ENCODE results near the gene ENTHD1. TPM values are rescaled to one million over a fixed set of nuclear protein-coding genes. Genes with fewer than 3 reads are reported as not detected.

Gene ENTHD1
- total RNA-seq, 4 donors from 2014 or later, result 0.42 to 3.3 (median 1.8) TPM

DNA sequence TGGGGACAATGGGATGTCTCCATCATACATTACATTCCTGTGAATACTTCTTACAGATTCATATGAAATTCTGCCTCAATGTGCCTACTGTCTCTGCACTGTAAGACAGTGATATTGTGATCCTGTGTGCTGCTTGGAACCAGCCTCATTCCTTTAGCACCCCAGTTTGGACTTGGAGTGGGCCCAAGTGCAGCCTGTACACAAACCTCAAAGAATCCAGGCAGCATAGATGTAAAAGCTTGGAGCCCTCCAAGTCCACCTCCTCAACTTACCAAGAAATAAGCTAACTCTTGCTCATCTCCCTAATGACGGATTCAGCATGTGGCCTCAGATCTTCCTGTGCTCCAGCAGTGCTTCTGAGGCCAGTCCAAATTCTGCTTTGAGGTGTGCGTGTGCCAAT is 31.7 kb upstream of the ENTHD1 start:
- Histone ChIP-seq H3K36me3 (no peaks in the 10 kb centered on the region), H3K4me3 (no peak overlapping the region), H3K9me3 (no peaks in the 10 kb centered on the region), H3K4me1 (no peaks in the 10 kb centered on the region), H3K27ac (no peak overlapping the region), H3K27me3 (peaks cover 0 to 6% of the 10 kb centered on the region in 2 donors)
- DNase-seq (ENCODE audit: low spot score in 2 of 2), result no peak
- WGBS, 2 donors, result 87 to 95% methylated on average over 2 of the region's 2 CpGs
- no peak for TF ChIP-seq EP300 (IDR thresholded peaks at IDR 0.05)
- no peak for TF ChIP-seq POLR2A (IDR thresholded peaks at IDR 0.05)
- TF ChIP-seq, protein P1, sequence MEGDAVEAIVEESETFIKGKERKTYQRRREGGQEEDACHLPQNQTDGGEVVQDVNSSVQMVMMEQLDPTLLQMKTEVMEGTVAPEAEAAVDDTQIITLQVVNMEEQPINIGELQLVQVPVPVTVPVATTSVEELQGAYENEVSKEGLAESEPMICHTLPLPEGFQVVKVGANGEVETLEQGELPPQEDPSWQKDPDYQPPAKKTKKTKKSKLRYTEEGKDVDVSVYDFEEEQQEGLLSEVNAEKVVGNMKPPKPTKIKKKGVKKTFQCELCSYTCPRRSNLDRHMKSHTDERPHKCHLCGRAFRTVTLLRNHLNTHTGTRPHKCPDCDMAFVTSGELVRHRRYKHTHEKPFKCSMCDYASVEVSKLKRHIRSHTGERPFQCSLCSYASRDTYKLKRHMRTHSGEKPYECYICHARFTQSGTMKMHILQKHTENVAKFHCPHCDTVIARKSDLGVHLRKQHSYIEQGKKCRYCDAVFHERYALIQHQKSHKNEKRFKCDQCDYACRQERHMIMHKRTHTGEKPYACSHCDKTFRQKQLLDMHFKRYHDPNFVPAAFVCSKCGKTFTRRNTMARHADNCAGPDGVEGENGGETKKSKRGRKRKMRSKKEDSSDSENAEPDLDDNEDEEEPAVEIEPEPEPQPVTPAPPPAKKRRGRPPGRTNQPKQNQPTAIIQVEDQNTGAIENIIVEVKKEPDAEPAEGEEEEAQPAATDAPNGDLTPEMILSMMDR (IDR thresholded peaks at IDR 0.05), result no peak

DNA sequence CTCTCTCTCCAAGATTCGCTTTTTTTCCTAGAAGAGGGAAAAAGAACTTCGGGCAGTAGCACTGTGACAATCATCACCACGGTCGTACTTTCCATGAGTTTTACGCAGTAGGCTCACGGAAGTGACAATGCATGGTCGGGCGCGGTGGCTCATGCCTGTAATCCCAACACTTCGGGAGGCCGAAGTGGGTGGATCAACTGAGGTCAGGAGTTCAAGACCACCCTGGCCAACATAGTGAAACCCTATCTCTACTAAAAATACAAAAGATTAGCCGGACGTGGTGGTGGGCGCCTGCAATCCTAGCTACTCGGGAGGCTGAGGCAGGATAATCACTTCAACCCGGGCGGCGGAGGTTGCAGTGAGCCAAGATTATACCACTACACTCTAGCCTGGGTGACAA is 30.7 kb upstream of the ENTHD1 start:
- WGBS, 2 donors, result 90 to 91% methylated on average over 18 of the region's 18 CpGs
- no peak for TF ChIP-seq POLR2A (IDR thresholded peaks at IDR 0.05)
- no peak for TF ChIP-seq EP300 (IDR thresholded peaks at IDR 0.05)
- TF ChIP-seq, protein P1 (IDR thresholded peaks at IDR 0.05), result no peak

DNA sequence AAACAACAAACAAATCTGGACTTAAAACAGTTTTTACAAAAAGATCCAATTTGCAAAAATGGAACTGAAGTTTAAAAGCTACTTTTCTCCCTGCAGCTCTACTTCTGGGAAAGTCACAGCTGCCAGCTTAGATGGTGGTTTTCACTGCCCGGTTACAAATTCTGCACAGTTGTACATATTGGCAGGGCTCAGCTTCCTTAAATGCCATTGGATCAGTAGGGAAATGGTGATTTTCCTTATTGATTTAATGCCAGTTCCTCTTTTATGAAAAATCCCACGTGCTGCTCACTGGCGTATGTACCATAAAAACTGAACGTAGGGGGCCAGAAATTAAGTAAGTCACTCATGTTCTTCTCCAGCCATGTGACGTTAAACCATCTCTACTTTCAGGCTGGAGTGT is 30.1 kb upstream of the ENTHD1 start:
- no peak for TF ChIP-seq POLR2A (IDR thresholded peaks at IDR 0.05)
- no peak for TF ChIP-seq EP300 (IDR thresholded peaks at IDR 0.05)
- TF ChIP-seq, protein P1 (IDR thresholded peaks at IDR 0.05), result no peak
- Histone ChIP-seq H3K36me3 (no peaks in the 10 kb centered on the region), H3K4me1 (peaks cover 0 to 4% (median 3%) of the 10 kb centered on the region in 4 donors), H3K9me3 (no peaks in the 10 kb centered on the region), H3K27ac (no peak overlapping the region), H3K27me3 (peaks cover 0 to 6% of the 10 kb centered on the region in 2 donors), H3K4me3 (no peak overlapping the region)
- DNase-seq (ENCODE audit: low spot score in 2 of 2), result no peak
- WGBS, 2 donors, result 41 to 65% methylated on average over 5 of the region's 5 CpGs

More for the DNA sequence above, 30.7 kb upstream of the ENTHD1 start:
- DNase-seq (ENCODE audit: low spot score in 2 of 2), result no peak
- Histone ChIP-seq H3K36me3 (no peaks in the 10 kb centered on the region), H3K4me1 (no peaks in the 10 kb centered on the region), H3K9me3 (no peaks in the 10 kb centered on the region), H3K27ac (no peak overlapping the region), H3K27me3 (peaks cover 0 to 6% of the 10 kb centered on the region in 2 donors), H3K4me3 (no peak overlapping the region)

DNA sequence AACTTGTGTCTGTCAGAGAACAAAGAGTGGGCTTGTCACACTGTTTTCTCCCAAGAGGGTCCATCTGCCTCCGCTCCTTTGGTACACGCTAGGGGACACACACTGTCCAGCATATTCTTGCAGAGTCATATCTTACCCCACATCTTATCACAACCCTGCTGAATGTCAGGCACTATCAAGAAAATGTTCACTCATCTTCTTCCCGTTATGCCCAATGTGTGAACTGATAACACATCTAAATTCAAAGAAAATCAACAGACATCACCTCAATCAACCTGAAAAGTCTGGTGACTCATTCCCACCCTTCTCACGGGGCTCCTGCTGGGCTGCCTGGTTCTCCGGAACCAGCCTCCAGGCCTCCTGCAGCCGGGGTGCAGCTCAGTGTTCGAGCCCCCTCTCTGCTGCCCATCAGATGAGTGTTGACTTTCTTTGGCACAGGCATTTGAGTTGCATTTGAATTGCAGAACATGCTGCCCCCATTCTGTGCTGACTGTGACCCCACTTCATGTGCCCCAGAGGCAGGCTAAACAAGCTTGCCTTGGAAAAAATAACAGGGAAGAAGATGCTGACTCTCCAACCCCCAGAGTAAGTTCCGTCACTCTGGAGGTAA is 26.7 kb upstream of the ENTHD1 start:
- DNase-seq (ENCODE audit: low spot score in 2 of 2), result no peak
- no peak overlapping the region for H3K27ac ChIP-seq
- peaks cover 0 to 3% of the 10 kb centered on the region in 2 donors for H3K27me3 ChIP-seq
- no peaks in the 10 kb centered on the region for H3K36me3 ChIP-seq
- peaks cover 0 to 26% (median 9%) of the 10 kb centered on the region in 4 donors for H3K4me1 ChIP-seq
- no peaks in the 10 kb centered on the region for H3K9me3 ChIP-seq
- TF ChIP-seq EP300 (IDR thresholded peaks at IDR 0.05) (no peak), POLR2A (IDR thresholded peaks at IDR 0.05) (no peak)
- TF ChIP-seq, protein P1 (IDR thresholded peaks at IDR 0.05), result no peak
- H3K4me3 ChIP-seq, result no peak overlapping the region
- WGBS, 2 donors, result 88 to 92% methylated on average over 8 of the region's 8 CpGs

DNA sequence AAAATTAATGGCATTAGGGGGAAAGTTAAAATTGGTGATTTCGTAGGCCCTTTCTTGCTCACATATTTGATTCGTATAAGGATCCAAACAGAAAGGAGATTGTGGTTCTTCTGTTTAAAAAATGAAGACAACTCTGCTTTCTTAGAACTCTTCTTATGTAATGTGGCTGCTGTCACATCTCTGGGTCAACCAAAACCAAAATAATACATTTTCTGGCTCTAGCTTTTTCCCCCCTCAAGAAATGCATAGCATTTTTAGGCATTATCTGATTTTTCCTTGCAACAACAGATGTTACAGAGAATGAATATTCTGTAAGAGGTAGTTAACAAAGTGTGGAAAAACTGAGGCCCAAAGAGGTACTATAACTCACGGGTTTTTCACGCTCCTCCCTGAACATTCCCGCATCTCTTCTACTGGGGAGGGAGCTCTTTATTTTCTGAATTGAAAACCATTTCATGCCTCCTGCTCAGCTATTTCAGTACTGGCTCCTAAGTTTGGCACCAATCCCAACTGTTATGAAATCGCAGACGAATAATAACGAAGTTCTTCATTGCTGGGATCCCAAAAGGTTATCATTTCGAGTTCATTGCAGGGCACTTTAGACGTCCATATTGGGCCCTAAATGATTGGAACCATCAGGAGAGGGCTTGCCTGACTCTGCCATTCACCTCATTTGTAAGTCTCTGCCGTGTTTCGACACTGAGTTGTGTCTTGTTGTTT is 24.4 kb upstream of the ENTHD1 start:
- H3K36me3 ChIP-seq, result no peaks in the 10 kb centered on the region
- peak overlapping the region in 1 of 4 donors; percentile 42 for H3K27ac ChIP-seq
- no peaks in the 10 kb centered on the region for H3K27me3 ChIP-seq
- no peak overlapping the region for H3K4me3 ChIP-seq
- TF ChIP-seq POLR2A (IDR thresholded peaks at IDR 0.05) (no peak), EP300 (IDR thresholded peaks at IDR 0.05) (no peak)
- TF ChIP-seq, protein P1 (IDR thresholded peaks at IDR 0.05), result no peak
- WGBS, 2 donors, result 34 to 36% methylated on average over 12 of the region's 12 CpGs
- H3K9me3 ChIP-seq, result no peaks in the 10 kb centered on the region
- peaks cover 0 to 31% (median 9%) of the 10 kb centered on the region in 4 donors for H3K4me1 ChIP-seq
- DNase-seq (ENCODE audit: low spot score in 2 of 2), result peak in 1 of 2 donors; percentile 53

Measured in tibial nerve (tissue), 4 donors.